ENCODE data around the gene CTNNBL1.

CTNNBL1 gene

DNA sequence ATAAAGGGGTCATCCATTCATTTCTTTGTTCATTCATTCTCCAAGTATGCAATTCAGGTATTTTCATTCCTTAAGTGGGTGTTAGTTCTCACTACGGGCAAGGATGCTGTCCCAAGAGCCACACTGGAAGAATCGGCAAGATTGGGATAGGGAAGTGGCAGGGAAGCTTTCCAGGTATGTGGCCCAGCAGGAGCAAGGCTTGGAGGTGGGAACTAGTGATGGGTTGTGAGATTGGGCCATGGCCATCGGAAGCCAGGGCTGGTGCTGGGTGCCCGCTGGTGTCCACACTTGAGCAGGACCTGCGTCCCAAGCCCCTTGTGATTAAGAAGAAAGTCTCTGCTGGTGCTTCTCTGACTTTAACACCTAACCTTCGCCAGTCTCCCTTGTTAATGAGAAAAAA is 224.2 kb downstream of the CTNNBL1 start:
- DNase-seq (ENCODE audit: low spot score): no peak

DNA sequence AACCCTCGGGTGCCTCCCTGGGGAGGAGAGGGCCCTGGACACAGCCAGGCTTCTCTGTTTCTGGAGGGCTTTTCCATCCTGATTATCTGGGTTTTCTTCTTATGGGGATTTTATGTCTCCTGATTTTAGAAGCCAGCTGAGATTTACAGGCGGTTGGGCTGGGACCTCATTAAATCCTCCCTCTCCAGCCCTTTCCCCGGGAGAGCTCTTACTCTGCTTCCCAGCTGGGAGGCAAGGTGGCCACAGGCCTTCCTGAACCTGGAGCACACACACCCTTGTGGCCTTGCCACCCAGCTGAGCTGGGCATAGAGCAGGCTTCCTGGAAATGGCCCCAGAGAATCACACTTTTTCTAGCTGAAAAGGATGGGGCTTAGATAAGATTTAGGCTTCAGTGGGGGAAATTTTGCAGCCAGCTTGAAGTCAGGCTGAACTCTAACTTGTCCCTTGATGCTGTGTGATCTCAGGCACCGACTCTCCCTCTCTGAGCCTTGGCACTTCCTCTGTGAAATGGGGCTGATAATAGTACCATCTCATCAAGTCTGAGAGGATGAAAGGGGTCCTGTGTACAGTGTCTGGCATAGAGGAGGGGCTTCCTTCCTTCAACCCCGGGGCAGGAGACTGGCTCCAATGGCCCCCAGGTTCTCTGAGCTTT is 225.7 kb downstream of the CTNNBL1 start:
- DNase-seq (ENCODE audit: low spot score): no peak

DNA sequence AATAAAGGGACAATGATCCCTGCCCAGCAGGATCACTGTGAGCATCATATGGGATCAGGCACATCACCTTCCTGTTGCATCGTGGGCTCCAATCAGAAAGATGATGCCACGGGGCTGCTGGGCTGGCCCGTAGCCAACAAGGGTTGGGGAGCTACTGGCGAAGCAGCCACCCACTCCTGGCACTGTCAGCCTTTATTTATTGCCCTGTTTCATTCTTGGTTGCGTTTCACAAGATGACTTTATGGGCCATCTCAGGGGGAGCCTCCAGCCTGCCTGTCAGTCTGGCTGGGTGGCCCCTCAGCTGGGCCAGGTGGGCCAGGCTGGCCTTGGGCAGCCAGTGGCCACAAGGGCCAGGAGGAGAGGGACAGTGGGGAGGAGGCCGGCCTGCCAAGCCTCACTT is 226.4 kb downstream of the CTNNBL1 start:
- DNase-seq (ENCODE audit: low spot score): no peak

- no peak for DNase-seq (ENCODE audit: low spot score)
These were observed 227.0 kb downstream of the CTNNBL1 start for GRCh38 chr20:37920679-37921322.

- DNase-seq (ENCODE audit: low spot score): no peak
These were observed 227.6 kb downstream of the CTNNBL1 start for GRCh38 chr20:37921341-37921929.

Data from Ammon's horn (tissue), 1 donor.